Measurements from ENCODE around the gene SEPTIN1. TPM values are rescaled to one million over a fixed set of nuclear protein-coding genes. Genes with fewer than 3 reads are reported as not detected.

SEPTIN1 gene
- total RNA-seq, 1 experiment from 2014 or later = 7.6 TPM

- H2AFZ ChIP-seq = no peak overlapping the region
- H3K4me3 ChIP-seq = peak overlapping the region; percentile 75
- peaks cover 42% of the 10 kb centered on the region for H4K20me1 ChIP-seq (ENCODE audit: insufficient read depth)
- peaks cover 56% of the 10 kb centered on the region for H3K79me2 ChIP-seq (ENCODE audit: low read depth)
- H3K4me2 ChIP-seq = peak overlapping the region; percentile 98
- H3K27ac ChIP-seq = peak overlapping the region; percentile 18; the same call in 1 of the 2 replicates
- intact Hi-C loops (cut with micrococcal nuclease; ENCODE audit: unreplicated experiment) = no loop called here
- H3K36me3 ChIP-seq (ENCODE audit: low read depth) = peaks cover 9% of the 10 kb centered on the region; the same call in 1 of the 2 replicates
- H3K9me2 ChIP-seq (ENCODE audit: insufficient read depth) = no peaks in the 10 kb centered on the region
- ChIA-PET POLR2A (ENCODE audit: unreplicated experiment) (no interaction called here), CTCF (interaction anchor here (1.0 kb wide), 1 partner anchor 38 kb away, joined by 3 read pairs; the partner anchor contains the start of gene ZNF771)
- no peaks in the 10 kb centered on the region for H3K9me3 ChIP-seq (ENCODE audit: insufficient read depth, low read depth)
- no TSS peak for BruUV-seq (replicated peaks)
- TF ChIP-seq CTCF (conservative IDR thresholded peaks at IDR 0.05) (no peak), EZH2 (IDR thresholded peaks at IDR 0.05; ENCODE audit: low read depth) (no peak)
- H3K27me3 ChIP-seq (ENCODE audit: insufficient read depth, low read depth) = no peaks in the 10 kb centered on the region
- peak in 1 of 2 experiments; percentile 13 for DNase-seq
- peaks cover 11% of the 10 kb centered on the region for H3F3A ChIP-seq (ENCODE audit: insufficient read depth, low read depth)
- peaks cover 22% of the 10 kb centered on the region for H3K4me1 ChIP-seq (replicated peaks; ENCODE audit: insufficient read depth)
Measured at GRCh38 chr16:30369091-30369937, 13.0 kb downstream of the SEPTIN1 start.

GRCh38 chr16:30368792-30369090 is 13.6 kb downstream of the SEPTIN1 start:
- peaks cover 22% of the 10 kb centered on the region for H3K4me1 ChIP-seq (replicated peaks; ENCODE audit: insufficient read depth)
- BruUV-seq (replicated peaks) = no TSS peak
- intact Hi-C loops (cut with micrococcal nuclease; ENCODE audit: unreplicated experiment) = no loop called here
- no peaks in the 10 kb centered on the region for H3K27me3 ChIP-seq (ENCODE audit: insufficient read depth, low read depth)
- POLR2A ChIA-PET (ENCODE audit: unreplicated experiment) = no interaction called here
- H2AFZ ChIP-seq = no peak overlapping the region
- H3K4me2 ChIP-seq = peak overlapping the region; percentile 98
- H3K9me2 ChIP-seq (ENCODE audit: insufficient read depth) = no peaks in the 10 kb centered on the region
- peaks cover 46% of the 10 kb centered on the region for H4K20me1 ChIP-seq (ENCODE audit: insufficient read depth)
- no peak for TF ChIP-seq CTCF (conservative IDR thresholded peaks at IDR 0.05)
- no peak for TF ChIP-seq EZH2 (IDR thresholded peaks at IDR 0.05; ENCODE audit: low read depth)
- H3K36me3 ChIP-seq (ENCODE audit: low read depth) = peaks cover 9% of the 10 kb centered on the region; the same call in 1 of the 2 replicates
- H3K79me2 ChIP-seq (ENCODE audit: low read depth) = peaks cover 61% of the 10 kb centered on the region
- peak overlapping the region; percentile 18; the same call in 1 of the 2 replicates for H3K27ac ChIP-seq
- DNase-seq = no peak
- peaks cover 11% of the 10 kb centered on the region for H3F3A ChIP-seq (ENCODE audit: insufficient read depth, low read depth)
- CTCF ChIA-PET = no interaction called here
- no peaks in the 10 kb centered on the region for H3K9me3 ChIP-seq (ENCODE audit: insufficient read depth, low read depth)
- peak overlapping the region; percentile 75 for H3K4me3 ChIP-seq

DNA sequence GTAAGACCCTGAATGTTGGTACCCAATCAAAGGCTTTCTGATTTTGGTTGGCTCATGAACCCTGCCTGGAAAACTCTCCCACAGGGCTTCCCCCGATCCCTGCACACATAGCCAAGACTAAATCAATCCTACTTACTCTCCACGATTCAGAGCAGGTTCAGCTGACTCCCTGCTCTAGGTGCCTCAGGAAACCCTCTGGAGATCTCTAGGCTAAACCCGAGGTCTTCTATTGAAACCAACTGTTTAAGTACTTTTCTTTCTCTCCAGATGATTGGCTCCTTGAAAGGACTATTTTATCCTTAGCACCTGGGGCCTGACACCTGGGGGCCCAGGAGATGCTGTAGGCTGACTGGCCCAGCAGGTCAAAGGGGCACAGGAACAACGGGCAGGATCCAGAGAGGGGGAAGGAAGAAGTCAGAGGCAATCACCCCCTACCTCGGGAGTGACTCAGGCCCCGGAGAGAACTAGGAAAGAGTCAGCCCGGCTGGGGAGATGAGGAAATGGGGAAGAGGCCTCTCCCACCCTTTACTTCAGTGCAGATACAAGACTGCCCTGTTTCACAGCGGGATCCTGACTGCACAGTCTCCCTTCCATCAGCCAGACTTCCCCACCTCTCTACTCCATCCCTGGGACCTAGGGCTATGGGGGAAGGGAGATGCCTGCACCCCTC is 14.1 kb downstream of the SEPTIN1 start:
- peak; percentile 39 to 69 for DNase-seq

More for the DNA sequence above, 14.1 kb downstream of the SEPTIN1 start:
- peaks cover 11% of the 10 kb centered on the region for H3F3A ChIP-seq (ENCODE audit: insufficient read depth, low read depth)
- H2AFZ ChIP-seq = no peak overlapping the region
- no peaks in the 10 kb centered on the region for H3K27me3 ChIP-seq (ENCODE audit: insufficient read depth, low read depth)
- peak overlapping the region; percentile 98 for H3K4me2 ChIP-seq
- H4K20me1 ChIP-seq (ENCODE audit: insufficient read depth) = peaks cover 46% of the 10 kb centered on the region
- no peaks in the 10 kb centered on the region for H3K9me3 ChIP-seq (ENCODE audit: insufficient read depth, low read depth)
- no peaks in the 10 kb centered on the region for H3K9me2 ChIP-seq (ENCODE audit: insufficient read depth)
- no peak for TF ChIP-seq CTCF (conservative IDR thresholded peaks at IDR 0.05)
- no peak for TF ChIP-seq EZH2 (IDR thresholded peaks at IDR 0.05; ENCODE audit: low read depth)
- H3K4me3 ChIP-seq = peak overlapping the region; percentile 75
- peaks cover 9% of the 10 kb centered on the region; the same call in 1 of the 2 replicates for H3K36me3 ChIP-seq (ENCODE audit: low read depth)
- peak overlapping the region; percentile 18; the same call in 1 of the 2 replicates for H3K27ac ChIP-seq
- POLR2A ChIA-PET (ENCODE audit: unreplicated experiment) = no interaction called here
- peaks cover 22% of the 10 kb centered on the region for H3K4me1 ChIP-seq (replicated peaks; ENCODE audit: insufficient read depth)
- BruUV-seq (replicated peaks) = TSS peak; percentile 27
- CTCF ChIA-PET = no interaction called here
- peaks cover 66% of the 10 kb centered on the region for H3K79me2 ChIP-seq (ENCODE audit: low read depth)
- intact Hi-C loops (cut with micrococcal nuclease; ENCODE audit: unreplicated experiment) = no loop called here
